Stimulated activated CD4-positive, alpha-beta T cell treated with anti-CD3 and anti-CD28 coated beads, Interleukin-4, amount 100 ng/mL, for 24 hours (primary cell): ENCODE measurements around the gene FCF1.

ENCODE experiments used
- DNase-seq: peaks from one replicate; pipeline ENCODE4 v3.0.0-alpha.2; 2020

The FCF1 gene, protein sequence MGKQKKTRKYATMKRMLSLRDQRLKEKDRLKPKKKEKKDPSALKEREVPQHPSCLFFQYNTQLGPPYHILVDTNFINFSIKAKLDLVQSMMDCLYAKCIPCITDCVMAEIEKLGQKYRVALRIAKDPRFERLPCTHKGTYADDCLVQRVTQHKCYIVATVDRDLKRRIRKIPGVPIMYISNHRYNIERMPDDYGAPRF

DNA sequence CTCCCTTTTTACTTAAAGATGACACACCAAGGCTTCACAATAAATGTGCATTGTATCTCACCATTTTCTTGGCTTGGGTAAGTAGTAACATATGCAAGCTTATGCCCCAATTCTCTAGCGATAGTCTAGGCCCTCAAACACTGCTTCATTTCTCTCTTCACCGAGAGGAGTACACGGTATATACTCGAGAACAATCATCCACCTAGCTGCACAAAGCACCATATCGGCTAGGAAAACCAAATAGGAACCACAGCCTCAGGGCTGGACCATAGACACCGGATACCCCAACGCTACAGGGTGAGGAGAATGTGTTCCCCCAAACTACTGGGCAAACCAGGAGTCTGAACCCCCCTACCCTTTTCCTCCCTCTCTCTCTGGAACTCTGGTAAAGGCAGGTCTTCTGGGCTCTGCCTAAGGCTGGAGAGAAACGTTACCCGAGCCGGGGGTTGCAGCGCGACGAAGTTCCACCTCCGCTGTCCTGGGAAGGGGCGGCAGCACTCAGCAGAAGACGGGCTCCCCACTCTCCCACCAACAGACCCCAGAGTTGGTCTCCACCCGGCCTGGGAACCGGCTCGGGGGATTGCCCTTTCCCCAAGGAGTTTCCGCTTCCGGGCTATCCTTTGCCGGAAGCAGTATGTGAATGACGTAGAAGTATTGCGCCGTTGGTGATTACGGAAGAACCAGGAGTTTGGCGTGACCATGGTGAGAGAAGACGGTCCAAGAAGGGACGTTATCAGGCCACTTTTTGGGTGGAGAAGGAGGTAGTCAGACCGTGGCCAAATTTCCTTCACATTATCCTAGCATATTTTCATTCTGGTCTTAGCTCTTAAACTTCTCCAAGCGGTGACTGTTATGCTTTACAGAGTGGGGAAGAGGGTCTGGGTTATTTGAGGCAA is at the start of gene FCF1, which contains the start of gene AREL1:
Gene FCF1, plus strand, starts transcription at position 646 of the 896 bp plus-strand sequence. Its CDS starts 54 bp downstream, at position 700.
Gene AREL1, minus strand, starts transcription at position 582 of the 896 bp plus-strand sequence. CDS start 27,465 bp downstream, outside the sequence.
- DNase-seq, result peak; percentile 86

DNA sequence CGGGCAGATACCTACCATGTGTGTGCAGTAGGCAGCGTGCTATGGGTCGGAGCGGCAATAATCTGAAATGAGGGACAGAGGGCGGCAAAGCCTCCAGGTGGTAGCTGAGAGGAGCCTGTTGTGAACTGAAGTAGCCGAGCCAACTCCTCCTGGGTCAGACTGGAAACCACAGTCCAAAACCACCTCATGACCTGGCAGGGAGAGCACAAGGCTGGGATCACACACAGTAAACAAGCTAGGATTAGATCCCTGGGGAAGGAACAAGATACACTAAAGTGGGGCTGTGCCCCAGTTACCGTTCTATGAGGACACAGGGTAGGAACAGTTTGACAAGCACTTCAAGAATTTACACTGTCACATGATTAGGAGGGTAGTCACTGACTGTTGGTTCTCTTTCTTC is 49.1 kb upstream of the FCF1 start:
- no peak for DNase-seq

DNA sequence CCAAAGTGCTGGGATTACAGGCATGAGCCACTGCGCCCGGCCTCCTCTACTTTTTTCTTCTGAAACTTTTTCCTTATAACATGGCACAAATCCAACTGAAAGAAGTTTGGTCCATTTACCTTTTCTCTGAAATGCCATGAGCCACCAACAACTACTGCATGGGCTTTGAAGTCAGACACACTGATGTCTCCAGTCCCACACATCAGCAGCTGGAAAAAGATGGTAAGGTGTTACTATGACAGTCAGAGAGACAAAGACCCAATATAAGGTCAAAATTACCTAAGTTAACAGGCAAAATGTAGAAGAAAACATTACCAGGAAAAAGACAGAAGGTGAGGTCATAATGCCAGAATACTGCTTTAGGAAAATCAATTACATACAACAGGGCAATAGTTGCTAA is 48.2 kb upstream of the FCF1 start:
- DNase-seq, result no peak

DNA sequence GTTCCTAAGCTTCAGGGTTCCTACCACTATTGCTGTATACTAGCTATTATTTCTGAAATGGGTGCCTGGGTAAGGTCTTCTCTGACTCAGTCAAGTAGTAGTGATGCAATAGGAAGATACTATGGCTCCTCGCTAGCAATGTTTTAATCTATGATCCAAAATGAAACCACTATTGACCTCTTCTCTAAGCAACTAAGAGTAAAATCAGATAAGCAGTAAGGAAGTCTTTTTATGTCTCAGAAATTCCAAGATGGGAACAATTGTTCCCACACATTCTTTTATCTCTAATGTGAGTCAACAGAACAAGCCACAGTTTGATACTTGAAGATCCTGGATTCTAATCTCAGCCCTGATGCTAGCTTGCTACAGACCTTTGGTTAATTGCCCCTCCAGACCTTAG is 45.2 kb upstream of the FCF1 start:
- no peak for DNase-seq

DNA sequence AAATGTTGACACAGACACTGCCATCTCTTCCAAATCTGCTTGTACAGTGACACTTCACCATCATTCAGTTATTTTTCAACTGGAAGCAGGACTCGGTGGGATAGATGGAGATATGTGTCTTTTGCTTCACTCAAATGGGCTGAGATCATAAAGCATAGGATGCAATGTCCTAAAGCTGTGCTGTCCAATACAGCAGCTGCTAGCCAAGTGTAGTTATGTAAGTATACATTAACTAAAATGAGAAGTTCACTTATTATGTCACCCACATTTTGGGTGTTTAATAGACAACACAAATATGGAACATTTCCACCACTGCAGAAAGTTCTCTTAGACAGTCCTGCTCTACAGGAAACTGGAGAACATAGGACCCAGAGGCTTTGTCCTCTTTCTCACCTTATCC is 43.7 kb upstream of the FCF1 start:
- no peak for DNase-seq

DNA sequence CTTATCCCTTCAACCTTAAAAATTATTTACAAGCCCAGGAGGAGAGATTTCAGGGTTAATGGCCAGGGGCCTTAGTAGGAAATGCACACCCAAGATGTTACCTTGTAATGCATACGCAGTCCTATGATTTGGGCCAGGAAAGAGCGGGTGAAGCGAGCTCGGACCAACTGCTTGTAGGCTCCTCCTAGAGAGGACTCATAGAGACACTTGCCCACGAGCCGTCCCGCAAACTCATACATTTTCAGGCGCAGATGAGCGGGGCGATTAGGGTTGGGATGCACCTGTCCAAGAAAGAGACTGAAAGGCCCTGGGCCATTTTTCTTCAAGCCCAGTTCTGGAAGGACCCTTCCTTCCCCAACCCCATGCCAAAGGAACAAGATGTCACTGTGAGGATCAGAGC is 43.1 kb upstream of the FCF1 start:
- DNase-seq, result no peak

DNA sequence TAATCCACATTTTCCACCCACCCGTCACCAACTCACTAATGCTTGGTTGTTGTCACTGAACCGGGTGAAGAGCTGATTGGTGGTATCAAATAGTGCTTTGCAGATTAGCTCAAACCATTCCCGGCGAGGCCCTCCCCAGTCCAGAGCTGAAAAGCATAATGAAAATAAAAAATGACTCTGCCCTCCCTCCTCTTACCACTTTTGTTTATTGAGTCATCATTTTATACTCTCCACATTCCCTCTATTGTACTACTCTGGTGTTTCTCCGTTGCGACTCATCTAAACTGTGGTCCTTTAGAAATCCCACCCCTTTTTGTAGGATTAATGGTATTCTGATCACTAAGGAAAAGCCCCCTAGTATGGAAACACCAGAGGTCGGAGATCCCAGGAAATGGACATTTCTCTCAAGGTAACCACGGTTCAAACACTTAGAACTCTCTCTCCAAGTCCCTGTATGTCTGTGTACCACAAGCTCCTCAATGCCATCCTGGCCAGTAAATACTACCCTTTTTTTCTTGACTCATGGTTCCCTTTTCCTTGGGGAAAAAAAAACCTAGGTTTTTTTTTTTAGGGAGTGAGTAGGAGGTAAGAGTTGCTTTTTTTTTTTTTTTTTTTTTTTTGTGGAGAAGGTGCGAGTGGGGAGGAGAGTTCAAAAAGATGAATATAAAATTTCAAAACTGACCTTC is 42.1 kb upstream of the FCF1 start:
- DNase-seq, result no peak

DNA sequence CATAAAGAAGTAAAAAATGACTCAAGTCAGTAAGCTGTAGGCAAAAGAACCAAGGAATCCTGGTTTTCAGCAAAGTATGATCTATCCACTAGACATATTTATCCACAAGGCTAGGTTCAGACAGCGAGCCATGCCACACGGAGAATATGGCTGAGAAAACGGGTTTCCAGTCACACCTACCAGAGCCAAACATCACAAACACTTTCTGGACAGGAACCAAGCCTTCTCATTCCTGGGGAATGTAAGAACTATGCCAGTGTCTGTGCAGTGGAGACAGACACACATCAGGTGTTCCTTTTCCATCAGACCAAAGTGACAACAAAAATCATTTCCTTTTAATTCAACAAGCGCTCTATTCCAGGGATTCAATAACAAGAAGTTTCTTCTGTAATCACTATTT is 41.2 kb upstream of the FCF1 start:
- no peak for DNase-seq

DNA sequence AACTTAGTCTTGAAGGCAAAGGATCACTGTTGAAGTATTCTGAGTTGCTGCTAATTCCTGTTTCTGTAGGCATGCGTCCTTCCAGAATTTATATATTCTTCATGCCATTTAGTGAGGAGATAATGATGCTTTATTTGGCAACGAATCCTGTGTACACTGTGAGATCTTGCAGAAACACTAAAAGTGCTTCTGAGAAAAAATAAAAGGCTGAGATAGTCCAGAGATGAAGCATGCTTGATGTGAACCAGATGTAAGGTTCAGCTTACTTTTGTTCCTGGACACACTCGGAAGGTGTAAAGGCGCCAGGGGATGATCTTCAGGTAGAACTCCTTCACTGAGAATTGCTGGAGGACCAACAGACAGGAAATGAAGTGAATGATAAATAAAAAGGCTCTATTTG is 39.2 kb upstream of the FCF1 start:
- no peak for DNase-seq

DNA sequence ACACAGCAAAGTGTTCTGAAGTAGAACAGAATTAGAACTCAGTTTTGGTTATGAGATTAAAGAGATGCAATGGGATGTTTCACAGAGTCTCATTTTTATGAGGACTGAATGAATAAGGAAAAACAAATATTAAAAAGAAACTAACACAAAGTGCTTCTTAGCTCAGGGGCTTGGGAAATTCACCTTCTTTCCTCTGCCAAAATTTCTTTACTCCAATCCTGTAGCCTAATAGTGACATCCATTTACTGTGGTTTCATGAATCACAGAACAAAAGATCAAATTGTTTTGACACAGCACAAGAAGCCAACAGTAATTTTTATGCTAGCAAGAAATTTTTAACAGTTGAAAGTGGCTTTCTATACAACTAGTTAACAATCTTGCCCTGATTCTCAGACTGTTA is 37.7 kb upstream of the FCF1 start:
- DNase-seq, result no peak

DNA sequence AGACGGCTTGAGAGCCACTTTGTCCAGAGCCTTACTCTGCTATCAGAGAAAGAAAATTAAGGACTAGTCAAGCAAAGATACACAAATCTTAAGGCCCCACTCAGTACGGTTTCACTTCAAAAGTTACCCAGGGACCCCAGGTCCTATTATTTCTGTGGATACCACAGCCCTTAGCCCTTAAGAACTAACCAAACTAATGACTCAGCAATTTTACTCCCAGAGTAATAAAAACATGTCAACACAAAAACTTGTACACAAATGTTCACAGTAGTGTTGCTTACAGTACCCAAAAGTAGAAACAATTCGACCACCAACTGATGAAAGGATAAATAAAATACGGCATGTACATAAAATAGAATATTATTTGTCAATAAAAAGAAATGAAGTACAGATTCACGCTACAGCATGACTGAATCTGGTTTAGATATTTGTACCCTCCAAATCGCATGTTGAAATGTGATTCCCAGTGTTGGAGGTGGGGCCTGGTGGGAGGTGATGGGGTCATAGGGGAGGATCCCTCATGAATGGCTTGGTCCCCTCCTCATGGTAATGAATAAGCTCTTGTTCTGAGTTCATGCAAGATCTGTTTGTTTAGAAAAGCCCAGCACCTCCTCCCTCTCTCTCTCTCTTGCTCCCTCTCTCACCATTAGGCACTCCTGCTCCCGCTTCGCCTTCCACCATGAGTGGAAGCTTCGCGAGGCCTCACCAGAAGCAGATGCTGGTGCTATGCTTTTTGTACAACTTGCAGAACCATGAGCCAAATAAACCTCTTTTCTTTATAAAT is 30.6 kb upstream of the FCF1 start:
- no peak for DNase-seq

DNA sequence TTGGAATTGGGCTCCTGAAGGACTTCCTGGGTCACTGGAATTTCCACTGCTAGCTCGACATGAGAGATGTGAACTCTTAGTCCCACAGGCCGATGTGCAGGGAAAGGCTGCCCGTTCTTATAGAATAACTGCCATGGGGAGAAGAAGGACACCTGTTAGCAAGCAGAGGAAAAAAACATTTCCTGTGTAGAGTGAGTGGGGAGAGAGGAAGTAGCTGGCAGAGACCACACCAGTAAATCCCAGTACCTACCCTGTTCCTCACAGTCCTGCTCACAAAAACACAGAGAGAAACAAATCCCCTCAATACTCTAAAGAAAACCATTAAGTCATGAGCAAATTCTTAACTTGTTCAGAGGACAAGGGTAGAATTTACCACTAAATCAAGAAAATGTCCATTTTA is 29.5 kb upstream of the FCF1 start:
- no peak for DNase-seq

DNA sequence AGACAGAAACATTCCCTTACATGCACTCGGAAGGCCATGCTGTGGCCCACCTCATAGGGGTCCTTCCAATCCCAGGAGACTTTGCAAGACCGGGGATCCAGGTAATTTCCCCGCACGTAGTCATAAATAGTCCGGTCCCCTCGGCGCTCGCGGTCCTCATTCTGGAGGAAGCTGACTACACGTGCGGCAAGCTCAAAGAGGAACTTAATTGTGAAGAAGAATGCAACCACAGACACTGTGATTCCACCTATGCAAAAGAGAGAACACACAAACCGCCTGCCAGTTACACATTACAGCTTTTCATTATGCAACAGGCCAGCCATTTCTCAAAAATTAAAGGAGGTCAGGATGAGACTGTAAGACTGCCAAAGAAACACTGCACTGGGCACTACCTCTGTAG is 28.5 kb upstream of the FCF1 start:
- no peak for DNase-seq

DNA sequence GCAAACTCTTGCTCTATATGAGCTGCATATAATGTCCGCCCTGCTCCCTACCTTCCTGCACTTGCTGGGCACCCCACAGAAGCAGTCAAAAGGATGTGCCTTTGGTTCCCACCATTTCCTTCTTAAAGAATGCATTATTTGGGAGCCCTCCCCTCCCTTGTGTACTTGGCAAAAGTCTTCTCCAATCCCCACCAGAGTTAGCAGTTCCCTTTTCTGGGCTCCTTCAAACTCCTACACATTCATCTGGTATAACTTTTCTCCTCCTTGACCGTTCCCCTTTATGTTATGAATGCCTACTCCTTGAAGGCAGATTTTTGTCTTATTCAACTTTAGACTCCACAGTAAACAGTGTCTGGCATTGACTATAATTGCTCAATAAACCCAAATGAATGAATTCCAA is 27.9 kb upstream of the FCF1 start:
- DNase-seq, result no peak

DNA sequence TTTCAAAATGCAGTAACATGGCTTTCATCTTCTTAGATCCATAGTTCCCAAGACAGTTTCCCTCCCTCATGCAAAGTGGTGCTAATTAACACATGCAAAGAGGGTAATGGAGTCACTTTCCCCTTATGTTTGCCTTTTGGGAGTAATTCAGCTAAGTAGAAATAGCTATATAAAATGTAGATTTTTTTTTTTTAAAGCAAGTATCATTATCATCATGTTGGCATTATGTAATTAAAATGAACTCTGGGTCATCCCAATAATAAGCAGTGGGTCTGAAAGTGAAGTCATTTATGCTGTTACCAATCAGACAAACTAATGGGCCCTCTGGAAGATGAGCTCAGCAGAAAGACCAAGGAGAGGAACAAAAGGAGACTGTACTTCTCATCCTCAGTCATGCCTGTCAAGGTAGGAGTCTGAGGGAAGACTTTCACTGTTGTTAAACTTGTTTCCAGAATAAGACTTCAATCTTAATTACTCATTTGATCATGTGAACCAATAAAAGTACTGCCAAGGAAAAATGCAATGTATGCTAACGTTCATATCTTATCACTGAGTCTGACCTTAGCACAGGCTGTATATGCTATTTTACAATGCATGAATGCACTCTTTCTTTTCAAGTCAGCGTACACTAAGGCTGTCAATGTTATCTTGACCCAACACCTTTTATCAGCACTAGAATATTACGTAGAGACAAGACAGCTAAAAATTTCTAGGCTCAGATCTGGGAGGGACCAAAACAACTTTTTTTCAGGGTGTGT is 26.8 kb upstream of the FCF1 start:
- no peak for DNase-seq

DNA sequence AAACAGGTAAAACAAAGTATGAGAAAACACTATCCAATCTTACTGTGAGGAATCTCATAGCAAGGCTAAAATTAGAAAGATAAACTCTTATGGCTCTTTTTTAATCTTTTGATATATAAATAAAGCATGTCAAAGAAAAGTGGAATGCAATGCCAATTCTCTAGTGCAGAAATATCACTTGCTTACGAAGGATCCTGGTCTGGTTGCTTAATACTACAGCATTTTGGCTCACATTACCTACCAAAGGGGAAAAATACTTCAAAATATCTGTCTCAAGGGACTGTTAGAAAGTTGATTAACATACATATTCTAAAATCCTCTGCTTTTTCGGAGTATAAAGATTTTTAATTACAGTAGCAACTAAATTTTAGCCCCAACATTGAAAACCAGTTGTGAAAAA is 21.5 kb upstream of the FCF1 start:
- no peak for DNase-seq

DNA sequence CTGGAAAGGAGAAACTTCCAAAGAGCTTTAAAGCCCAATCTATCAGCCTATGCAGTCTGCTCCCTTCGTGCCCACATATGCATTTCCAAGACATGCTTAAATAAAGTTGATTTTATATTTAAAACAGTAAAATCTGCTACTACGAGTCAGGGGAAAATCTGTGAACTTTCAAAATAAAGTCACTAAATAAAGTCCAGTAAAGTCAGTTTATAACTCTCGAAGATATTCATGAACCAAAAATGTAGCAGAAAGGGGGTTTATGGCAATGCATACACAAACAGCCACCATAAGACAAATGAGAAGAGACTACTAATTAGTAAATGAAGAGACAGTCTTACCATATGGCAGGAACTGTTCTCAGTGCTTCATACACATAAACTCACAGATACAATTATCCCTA is 19.8 kb upstream of the FCF1 start:
- no peak for DNase-seq

DNA sequence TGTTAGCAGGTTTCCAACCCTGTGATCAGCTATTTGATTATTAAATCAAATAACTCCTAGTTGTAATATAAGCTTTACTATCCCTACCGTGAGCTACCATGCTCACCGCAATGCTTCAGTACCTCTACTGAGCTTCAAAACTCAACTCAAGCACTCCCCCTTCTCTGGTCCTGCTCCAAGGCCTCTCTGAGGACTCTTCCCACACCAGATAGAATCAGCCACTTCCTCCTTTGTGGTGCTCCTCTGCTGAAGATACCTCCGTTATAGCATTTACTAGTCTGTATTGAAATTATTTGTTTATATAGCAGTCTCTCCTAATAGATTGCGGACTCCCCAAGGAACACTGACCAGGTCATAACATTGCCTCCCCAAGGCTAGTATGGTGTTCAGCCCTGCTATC is 17.5 kb upstream of the FCF1 start:
- no peak for DNase-seq

DNA sequence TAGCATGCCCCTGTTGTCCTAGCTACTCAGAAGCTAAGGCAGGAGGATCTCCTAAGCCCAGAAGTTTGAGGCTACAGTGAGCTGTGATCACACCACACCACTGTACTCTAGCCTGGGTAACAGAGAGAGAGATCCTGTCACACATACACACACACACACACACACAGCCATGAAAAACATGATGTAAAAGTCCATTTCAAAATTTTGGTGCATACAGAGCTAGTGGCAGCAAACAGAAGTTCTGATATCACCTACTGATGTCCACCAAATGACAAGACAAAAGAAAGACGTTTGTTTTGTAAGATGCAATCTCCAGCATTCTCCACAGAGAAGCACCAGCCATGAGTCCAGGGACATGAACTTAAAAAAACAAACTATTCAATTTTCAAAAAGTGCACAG is 15.9 kb upstream of the FCF1 start:
- no peak for DNase-seq

DNA sequence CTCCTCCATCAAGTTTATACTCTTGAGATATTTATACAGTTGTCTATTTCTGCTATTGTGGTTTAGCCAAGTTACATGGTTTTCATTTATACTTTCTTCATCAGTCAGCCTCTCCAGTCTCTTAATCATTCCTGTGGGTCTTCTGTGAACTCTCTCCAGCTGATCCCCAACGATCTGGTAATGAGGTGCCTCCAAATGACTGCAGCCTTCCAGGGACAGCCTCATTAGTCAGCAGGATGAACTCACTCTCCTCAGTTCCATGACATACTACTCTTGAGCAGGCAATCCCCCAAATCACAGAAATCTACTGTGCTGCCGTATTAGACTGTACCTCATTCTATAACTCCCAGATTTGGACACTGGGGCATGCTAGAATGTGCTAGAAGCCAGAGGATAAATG is 15.4 kb upstream of the FCF1 start:
- no peak for DNase-seq

DNA sequence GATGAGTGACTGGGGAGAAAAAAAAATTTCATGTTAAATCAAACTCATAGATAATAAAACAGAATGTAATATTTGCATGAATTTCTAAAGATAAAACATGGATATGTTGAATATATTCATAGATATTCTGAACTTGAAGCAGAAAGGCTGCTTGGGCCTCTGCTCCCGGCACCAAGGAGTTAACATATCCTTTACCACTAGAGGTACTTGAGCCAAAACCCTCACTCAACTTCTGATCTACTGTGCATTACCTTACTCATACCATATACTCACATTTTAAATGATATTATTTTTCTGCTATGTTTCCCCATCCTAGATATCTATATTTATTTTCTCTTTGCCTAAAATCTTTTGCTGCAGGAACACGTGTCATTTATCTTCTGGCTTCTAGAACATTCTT is 15.0 kb upstream of the FCF1 start:
- DNase-seq, result no peak

DNA sequence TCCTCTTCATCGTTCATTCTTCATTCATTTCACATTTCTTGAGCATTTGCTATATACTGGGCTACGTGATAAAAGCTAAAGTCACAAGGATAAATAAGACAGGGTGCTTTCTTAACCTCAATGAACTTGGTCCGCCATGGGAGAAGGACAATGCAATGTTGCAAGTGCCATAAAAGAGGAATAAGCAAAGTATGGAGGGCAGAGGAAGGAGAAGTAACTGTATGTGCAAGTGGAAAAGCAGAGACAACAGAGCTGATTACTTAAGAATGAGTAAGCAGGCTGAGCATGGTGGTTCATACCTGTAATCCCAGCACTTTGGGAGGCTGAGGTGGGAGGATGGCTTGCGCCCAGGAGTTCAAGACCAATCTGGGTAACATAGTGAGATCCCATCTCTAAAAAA is 14.5 kb upstream of the FCF1 start:
- no peak for DNase-seq
